K562 (cell line): ENCODE results near the gene P4HB. TPM values are rescaled to one million over a fixed set of nuclear protein-coding genes. Genes with fewer than 3 reads are reported as not detected.

ENCODE experiments used
- CBFB ChIP-seq: sonication (generic); formaldehyde crosslinking; IDR thresholded peaks from 2 replicates; pipeline ENCODE4 v1.4.0; 2020; ENCODE audit warnings: mild to moderate bottlenecking, missing genetic modification reagents
- CREM ChIP-seq: IDR thresholded peaks from 2 replicates; pipeline ENCODE4 v1.6.1; 2014; ENCODE audit warnings: antibody characterized with exemption, low read depth
- KLF13 ChIP-seq: fragments of 450-650 bp; IDR thresholded peaks from 2 replicates; pipeline ENCODE4 v1.6.1; 2016; ENCODE audit warnings: missing genetic modification characterization, low read depth, mild to moderate bottlenecking, missing compliant biosample characterization, moderate library complexity, borderline replicate concordance
- POLR2A ChIP-seq: fragments of 450-650 bp; conservative IDR thresholded peaks from 2 replicates; pipeline ENCODE4 v1.6.1; 2016
- RFX7 ChIP-seq: fragments of 250-450 bp; sonication (Bioruptor Pico); IDR thresholded peaks from 2 replicates; pipeline ENCODE4 v1.5.1; 2021; ENCODE audit warnings: mild to moderate bottlenecking
- SMAD3 ChIP-seq: fragments of 450-650 bp; formaldehyde crosslinking; conservative IDR thresholded peaks from 2 replicates; pipeline ENCODE4 v1.4.0; 2020; ENCODE audit warnings: mild to moderate bottlenecking
- TOE1 ChIP-seq, 2 experiments: fragments of 450-650 bp in 1 of 2; sonication (generic) in 1 of 2; formaldehyde crosslinking in 1 of 2; IDR thresholded peaks; 2 replicates each; pipeline versions ENCODE4 v1.7.1 to v1.8.0; 2016 to 2022; ENCODE audit warnings: borderline replicate concordance in 2 of 2, mild to moderate bottlenecking in 2 of 2, antibody characterized with exemption in 1 of 2, inconsistent platforms in 1 of 2, low read depth in 1 of 2, missing genetic modification reagents in 1 of 2, moderate library complexity in 1 of 2
- ZBED1 ChIP-seq: IDR thresholded peaks from 2 replicates; pipeline ENCODE4 v1.6.1; 2014
- ZFPM2 ChIP-seq: fragments of 250-450 bp; sonication (Bioruptor Pico); IDR thresholded peaks from 2 replicates; pipeline ENCODE4 v1.5.1; 2022; ENCODE audit warnings: mild to moderate bottlenecking
- ZKSCAN1 ChIP-seq: fragments of 150-350 bp; IDR thresholded peaks from 2 replicates; pipeline ENCODE4 v1.6.1; 2016; ENCODE audit warnings: low read depth, low read length
- ZNF717 ChIP-seq: fragments of 250-450 bp; sonication (Bioruptor Pico); IDR thresholded peaks from 2 replicates; pipeline ENCODE4 v1.5.0; 2021
- polyA plus RNA-seq, 8 experiments: library from polyadenylated mRNA; depleted of rRNA in 4 of 8; stranded (reverse) in 5 of 8; unstranded in 3 of 8; fragments of >200 nt; fragmentation: Nextera tagmentation in 2 of 8; fragmentation: Illumina TruSeq in 1 of 8; extraction: Ambion mirVana in 2 of 8; extraction: Trizol in 1 of 8; gene quantifications; 2 replicates each; pipeline versions ENCODE4 v1.2.1 to v1.2.3, GENCODE V29; 2011 to 2014; ENCODE audit warnings: inconsistent platforms in 1 of 8, missing spikeins in 1 of 8
- total RNA-seq, 7 experiments: library from RNA; depleted of rRNA in 6 of 7; stranded (reverse); fragments of >200 nt in 6 of 7; fragmentation: Illumina TruSeq in 2 of 7; extraction: Trizol in 2 of 7; gene quantifications; 2 replicates each; pipeline versions ENCODE4 v1.2.1 to v1.2.3, GENCODE V29; 2011 to 2021; ENCODE audit warnings: low replicate concordance in 1 of 7
- TF ChIP-seq, protein P1 (sequence below): fragments of 450-650 bp; IDR thresholded peaks from 2 replicates; pipeline ENCODE4 v1.6.1; 2016; ENCODE audit warnings: low read depth
- TF ChIP-seq, protein P2 (sequence below): fragments of 200-800 bp; sonication (Bioruptor generic); IDR thresholded peaks from 2 replicates; pipeline ENCODE4 v1.6.1; 2017; ENCODE audit warnings: missing genetic modification characterization, missing compliant biosample characterization
- TF ChIP-seq, protein P3 (sequence below): IDR thresholded peaks from 3 replicates; pipeline ENCODE4 v1.6.1; 2011; ENCODE audit warnings: borderline replicate concordance, mild to moderate bottlenecking, moderate library complexity; ENCODE audit not compliant: insufficient read length; ENCODE audit errors: extremely low read depth

P4HB gene
- total and polyA plus RNA-seq, 9 of the 15 experiments (the other 6 are each of a cell fraction or from before 2014, with no cell fraction given): 4.4 to 645 (median 325) TPM

DNA sequence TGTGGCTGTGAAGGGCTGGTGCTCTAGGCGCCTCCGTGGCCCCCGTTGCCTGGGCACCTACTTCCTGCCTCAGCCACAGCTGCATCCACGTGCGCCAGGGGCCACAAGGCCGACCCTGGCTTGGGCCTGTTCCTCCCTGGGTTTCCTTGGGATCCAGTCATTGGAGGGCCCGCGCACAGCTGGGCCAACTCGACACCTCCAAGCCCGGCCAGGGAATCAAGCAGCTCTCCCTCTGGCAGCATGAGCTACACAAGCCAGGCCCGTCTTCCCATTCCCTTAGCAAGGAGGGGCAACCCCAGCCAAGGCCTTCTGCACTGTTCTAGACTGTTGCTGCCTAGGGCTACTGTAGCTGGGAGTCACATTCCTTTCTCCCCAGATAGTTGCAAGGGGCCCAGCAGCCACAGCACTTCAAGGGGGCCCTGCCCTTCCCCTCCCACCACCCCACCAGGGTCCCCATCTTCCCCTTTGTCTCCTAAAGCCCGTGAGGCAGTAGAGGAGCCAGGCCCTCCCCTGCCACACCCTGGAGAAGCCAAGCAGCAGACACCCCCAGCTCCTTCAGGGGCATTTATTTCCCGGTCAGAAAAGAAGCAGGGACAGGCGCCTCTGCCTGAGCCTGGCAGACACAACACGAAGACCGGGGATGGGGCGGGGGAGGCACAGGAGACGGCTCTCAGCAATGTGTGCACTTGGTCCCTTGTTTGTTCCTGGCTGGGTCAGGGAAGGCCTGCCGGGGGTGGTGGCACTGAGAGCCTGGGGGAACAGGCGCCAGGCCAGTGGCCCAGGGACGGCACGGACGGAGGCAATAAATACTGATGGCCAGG is 7.0 kb upstream of the P4HB start (continued):
- TF ChIP-seq, protein P1, sequence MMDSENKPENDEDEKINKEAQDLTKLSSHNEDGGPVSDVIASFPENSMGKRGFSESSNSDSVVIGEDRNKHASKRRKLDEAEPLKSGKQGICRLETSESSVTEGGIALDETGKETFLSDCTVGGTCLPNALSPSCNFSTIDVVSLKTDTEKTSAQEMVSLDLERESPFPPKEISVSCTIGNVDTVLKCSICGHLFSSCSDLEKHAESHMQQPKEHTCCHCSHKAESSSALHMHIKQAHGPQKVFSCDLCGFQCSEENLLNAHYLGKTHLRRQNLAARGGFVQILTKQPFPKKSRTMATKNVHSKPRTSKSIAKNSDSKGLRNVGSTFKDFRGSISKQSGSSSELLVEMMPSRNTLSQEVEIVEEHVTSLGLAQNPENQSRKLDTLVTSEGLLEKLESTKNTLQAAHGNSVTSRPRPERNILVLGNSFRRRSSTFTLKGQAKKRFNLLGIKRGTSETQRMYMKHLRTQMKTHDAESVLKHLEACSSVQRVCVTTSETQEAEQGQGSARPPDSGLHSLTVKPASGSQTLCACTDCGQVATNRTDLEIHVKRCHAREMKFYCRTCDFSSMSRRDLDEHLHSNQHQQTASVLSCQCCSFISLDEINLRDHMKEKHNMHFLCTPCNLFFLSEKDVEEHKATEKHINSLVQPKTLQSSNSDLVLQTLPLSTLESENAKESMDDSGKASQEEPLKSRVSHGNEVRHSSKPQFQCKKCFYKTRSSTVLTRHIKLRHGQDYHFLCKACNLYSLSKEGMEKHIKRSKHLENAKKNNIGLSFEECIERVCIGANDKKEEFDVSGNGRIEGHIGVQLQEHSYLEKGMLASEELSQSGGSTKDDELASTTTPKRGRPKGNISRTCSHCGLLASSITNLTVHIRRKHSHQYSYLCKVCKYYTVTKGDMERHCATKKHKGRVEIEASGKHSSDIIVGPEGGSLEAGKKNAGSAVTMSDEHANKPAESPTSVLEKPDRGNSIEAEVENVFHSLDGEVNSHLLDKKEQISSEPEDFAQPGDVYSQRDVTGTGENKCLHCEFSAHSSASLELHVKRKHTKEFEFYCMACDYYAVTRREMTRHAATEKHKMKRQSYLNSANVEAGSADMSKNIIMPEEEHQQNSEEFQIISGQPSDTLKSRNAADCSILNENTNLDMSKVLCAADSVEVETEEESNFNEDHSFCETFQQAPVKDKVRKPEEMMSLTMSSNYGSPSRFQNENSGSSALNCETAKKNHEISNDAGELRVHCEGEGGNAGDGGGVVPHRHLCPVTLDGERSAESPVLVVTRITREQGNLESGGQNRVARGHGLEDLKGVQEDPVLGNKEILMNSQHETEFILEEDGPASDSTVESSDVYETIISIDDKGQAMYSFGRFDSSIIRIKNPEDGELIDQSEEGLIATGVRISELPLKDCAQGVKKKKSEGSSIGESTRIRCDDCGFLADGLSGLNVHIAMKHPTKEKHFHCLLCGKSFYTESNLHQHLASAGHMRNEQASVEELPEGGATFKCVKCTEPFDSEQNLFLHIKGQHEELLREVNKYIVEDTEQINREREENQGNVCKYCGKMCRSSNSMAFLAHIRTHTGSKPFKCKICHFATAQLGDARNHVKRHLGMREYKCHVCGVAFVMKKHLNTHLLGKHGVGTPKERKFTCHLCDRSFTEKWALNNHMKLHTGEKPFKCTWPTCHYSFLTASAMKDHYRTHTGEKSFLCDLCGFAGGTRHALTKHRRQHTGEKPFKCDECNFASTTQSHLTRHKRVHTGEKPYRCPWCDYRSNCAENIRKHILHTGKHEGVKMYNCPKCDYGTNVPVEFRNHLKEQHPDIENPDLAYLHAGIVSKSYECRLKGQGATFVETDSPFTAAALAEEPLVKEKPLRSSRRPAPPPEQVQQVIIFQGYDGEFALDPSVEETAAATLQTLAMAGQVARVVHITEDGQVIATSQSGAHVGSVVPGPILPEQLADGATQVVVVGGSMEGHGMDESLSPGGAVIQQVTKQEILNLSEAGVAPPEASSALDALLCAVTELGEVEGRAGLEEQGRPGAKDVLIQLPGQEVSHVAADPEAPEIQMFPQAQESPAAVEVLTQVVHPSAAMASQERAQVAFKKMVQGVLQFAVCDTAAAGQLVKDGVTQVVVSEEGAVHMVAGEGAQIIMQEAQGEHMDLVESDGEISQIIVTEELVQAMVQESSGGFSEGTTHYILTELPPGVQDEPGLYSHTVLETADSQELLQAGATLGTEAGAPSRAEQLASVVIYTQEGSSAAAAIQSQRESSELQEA: no peak
- TF ChIP-seq ZFPM2 (CRISPR knock-in tag) (peak; percentile 3; the same call in 1 of the 2 replicates), SMAD3 (CRISPR knock-in tag) (0 out of 2 replicates have a peak, but pooled peaks have one; percentile 49), KLF13 (0 out of 2 replicates have a peak, but pooled peaks have one; percentile 7), ZBED1 (0 out of 2 replicates have a peak, but pooled peaks have one; percentile 24), TOE1 (IDR thresholded peaks at IDR 0.05; ENCODE audit: borderline replicate concordance) (0 out of 2 replicates have a peak, but pooled peaks have one; percentile 4), TOE1 (CRISPR knock-in tag; IDR thresholded peaks at IDR 0.05; ENCODE audit: borderline replicate concordance, low read depth) (no peak), ZKSCAN1 (no peak), RFX7 (CRISPR knock-in tag) (peak; percentile 21; the same call in 1 of the 2 replicates), CBFB (CRISPR knock-in tag) (0 out of 2 replicates have a peak, but pooled peaks have one; percentile 10), POLR2A (peak; percentile 91), ZNF717 (CRISPR knock-in tag) (peak; percentile 84; the same call in 1 of the 2 replicates), CREM (0 out of 2 replicates have a peak, but pooled peaks have one; percentile 13)
- TF ChIP-seq, protein P2, sequence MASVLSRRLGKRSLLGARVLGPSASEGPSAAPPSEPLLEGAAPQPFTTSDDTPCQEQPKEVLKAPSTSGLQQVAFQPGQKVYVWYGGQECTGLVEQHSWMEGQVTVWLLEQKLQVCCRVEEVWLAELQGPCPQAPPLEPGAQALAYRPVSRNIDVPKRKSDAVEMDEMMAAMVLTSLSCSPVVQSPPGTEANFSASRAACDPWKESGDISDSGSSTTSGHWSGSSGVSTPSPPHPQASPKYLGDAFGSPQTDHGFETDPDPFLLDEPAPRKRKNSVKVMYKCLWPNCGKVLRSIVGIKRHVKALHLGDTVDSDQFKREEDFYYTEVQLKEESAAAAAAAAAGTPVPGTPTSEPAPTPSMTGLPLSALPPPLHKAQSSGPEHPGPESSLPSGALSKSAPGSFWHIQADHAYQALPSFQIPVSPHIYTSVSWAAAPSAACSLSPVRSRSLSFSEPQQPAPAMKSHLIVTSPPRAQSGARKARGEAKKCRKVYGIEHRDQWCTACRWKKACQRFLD (CRISPR knock-in tag): no peak
- TF ChIP-seq, protein P3, sequence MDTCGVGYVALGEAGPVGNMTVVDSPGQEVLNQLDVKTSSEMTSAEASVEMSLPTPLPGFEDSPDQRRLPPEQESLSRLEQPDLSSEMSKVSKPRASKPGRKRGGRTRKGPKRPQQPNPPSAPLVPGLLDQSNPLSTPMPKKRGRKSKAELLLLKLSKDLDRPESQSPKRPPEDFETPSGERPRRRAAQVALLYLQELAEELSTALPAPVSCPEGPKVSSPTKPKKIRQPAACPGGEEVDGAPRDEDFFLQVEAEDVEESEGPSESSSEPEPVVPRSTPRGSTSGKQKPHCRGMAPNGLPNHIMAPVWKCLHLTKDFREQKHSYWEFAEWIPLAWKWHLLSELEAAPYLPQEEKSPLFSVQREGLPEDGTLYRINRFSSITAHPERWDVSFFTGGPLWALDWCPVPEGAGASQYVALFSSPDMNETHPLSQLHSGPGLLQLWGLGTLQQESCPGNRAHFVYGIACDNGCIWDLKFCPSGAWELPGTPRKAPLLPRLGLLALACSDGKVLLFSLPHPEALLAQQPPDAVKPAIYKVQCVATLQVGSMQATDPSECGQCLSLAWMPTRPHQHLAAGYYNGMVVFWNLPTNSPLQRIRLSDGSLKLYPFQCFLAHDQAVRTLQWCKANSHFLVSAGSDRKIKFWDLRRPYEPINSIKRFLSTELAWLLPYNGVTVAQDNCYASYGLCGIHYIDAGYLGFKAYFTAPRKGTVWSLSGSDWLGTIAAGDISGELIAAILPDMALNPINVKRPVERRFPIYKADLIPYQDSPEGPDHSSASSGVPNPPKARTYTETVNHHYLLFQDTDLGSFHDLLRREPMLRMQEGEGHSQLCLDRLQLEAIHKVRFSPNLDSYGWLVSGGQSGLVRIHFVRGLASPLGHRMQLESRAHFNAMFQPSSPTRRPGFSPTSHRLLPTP: no peak
